Measurements from ENCODE around the gene CBY3. TPM values are rescaled to one million over a fixed set of nuclear protein-coding genes. Genes with fewer than 3 reads are reported as not detected.

CBY3 gene
- total and polyA plus RNA-seq, 12 donors = 0.10 to 0.11 TPM; not detected in 10

Small RNAs within 50 kb of the gene (small RNA-seq; reads per million reads assigned to genes)
- gene RF00017 = 0 reads per million in 2 donors

Other genes starting within 250 kb of the CBY3 start
- gene RUFY1, start 130.5 kb downstream of the CBY3 start, total RNA-seq = 10 to 100 TPM; 43.7 to 70.6 (median 55.0) TPM
- gene RUFY1, start 130.5 kb downstream of the CBY3 start, polyA plus RNA-seq = 10 to 100 TPM; 50.1 to 83.9 (median 59.2) TPM
- 100 to 1,000 TPM; 131 to 635 (median 350) TPM for gene HNRNPH1, start 57.4 kb downstream of the CBY3 start, total RNA-seq
- 100 to 1,000 TPM; 284 to 516 (median 357) TPM for gene HNRNPH1, start 57.4 kb downstream of the CBY3 start, polyA plus RNA-seq
- gene CANX, start 17.9 kb upstream of the CBY3 start, total RNA-seq = 1,000 to 10,000 TPM in 1 of 9 donors, 100 to 1,000 TPM in 8; 217 to 1,022 (median 396) TPM
- gene CANX, start 17.9 kb upstream of the CBY3 start, polyA plus RNA-seq = 100 to 1,000 TPM in 1 of 3 donors, 10 to 100 TPM in 2; 80.0 to 992 (median 88.0) TPM
- gene MAML1, start 51.8 kb upstream of the CBY3 start, total RNA-seq = 10 to 100 TPM; 12.9 to 70.7 (median 32.4) TPM
- gene MAML1, start 51.8 kb upstream of the CBY3 start, polyA plus RNA-seq = 10 to 100 TPM in 2 of 3 donors, 1 to 10 TPM in 1; 7.3 to 19.0 (median 12.6) TPM
- gene LTC4S, start 113.0 kb upstream of the CBY3 start, total RNA-seq = 100 to 1,000 TPM in 1 of 9 donors, 10 to 100 TPM in 7, 1 to 10 TPM in 1; 4.8 to 205 (median 20.9) TPM
- gene LTC4S, start 113.0 kb upstream of the CBY3 start, polyA plus RNA-seq = 10 to 100 TPM in 2 of 3 donors, not detected in 1; 24.1 to 44.4 TPM
- gene MGAT4B, start 125.8 kb upstream of the CBY3 start, total RNA-seq = 100 to 1,000 TPM in 7 of 9 donors, 10 to 100 TPM in 2; 88.6 to 242 (median 215) TPM
- 100 to 1,000 TPM in 2 of 3 donors, 10 to 100 TPM in 1; 80.5 to 192 (median 122) TPM for gene MGAT4B, start 125.8 kb upstream of the CBY3 start, polyA plus RNA-seq
- gene SQSTM1, start 139.9 kb upstream of the CBY3 start, total RNA-seq = 1,000 to 10,000 TPM in 3 of 9 donors, 100 to 1,000 TPM in 6; 453 to 2,312 (median 868) TPM
- gene SQSTM1, start 139.9 kb upstream of the CBY3 start, polyA plus RNA-seq = 100 to 1,000 TPM; 258 to 312 (median 292) TPM
- gene MRNIP, start 177.8 kb upstream of the CBY3 start, total RNA-seq = 10 to 100 TPM; 14.7 to 46.5 (median 31.1) TPM
- gene MRNIP, start 177.8 kb upstream of the CBY3 start, polyA plus RNA-seq = 100 to 1,000 TPM in 2 of 3 donors, 10 to 100 TPM in 1; 12.3 to 129 (median 104) TPM
- 100 to 1,000 TPM in 7 of 9 donors, 10 to 100 TPM in 2; 30.7 to 192 (median 159) TPM for gene TBC1D9B, start 226.9 kb upstream of the CBY3 start, total RNA-seq
- 100 to 1,000 TPM in 1 of 3 donors, 10 to 100 TPM in 2; 80.9 to 127 (median 87.0) TPM for gene TBC1D9B, start 226.9 kb upstream of the CBY3 start, polyA plus RNA-seq